Prostate gland (tissue), 2 donors: ENCODE results near the gene OTUB1. TPM values are rescaled to one million over a fixed set of nuclear protein-coding genes. Genes with fewer than 3 reads are reported as not detected.

Source experiments
- DNase-seq: peaks from one replicate; pipeline ENCODE4 v3.0.0-alpha.2; 2019; ENCODE audit warnings: low spot score
- H3K27ac ChIP-seq, 2 donors: fragments of 200-600 bp; sonication (generic); 2 replicates each; pipeline ENCODE4 v1.5.1; 2017 to 2019
- H3K27me3 ChIP-seq: fragments of 200-600 bp; sonication (generic); replicated peaks from 2 replicates; pipeline ENCODE4 v1.5.1; 2019; ENCODE audit not compliant: insufficient read depth
- H3K36me3 ChIP-seq, 2 donors: fragments of 200-600 bp; sonication (generic); 1 replicate in 1 of 2; 2 replicates in 1 of 2; pipeline versions ENCODE4 v1.5.1 to v1.8.1; 2017 to 2019
- H3K4me1 ChIP-seq: fragments of 200-600 bp; sonication (generic); replicated peaks from 2 replicates; pipeline ENCODE4 v1.5.1; 2019
- H3K4me3 ChIP-seq, 2 donors: fragments of 200-600 bp; sonication (generic); 2 replicates each; pipeline ENCODE4 v1.5.1; 2017 to 2019
- H3K9me3 ChIP-seq: fragments of 200-600 bp; sonication (generic); 2 replicates; pipeline ENCODE4 v1.5.1; 2017
- CTCF ChIP-seq, 4 experiments: fragments of 200-600 bp in 2 of 4; fragments of 450-650 bp in 2 of 4; sonication (generic) in 2 of 4; IDR thresholded peaks; 1 replicate in 3 of 4; 2 replicates in 1 of 4; pipeline ENCODE4 v1.5.1; 2016 to 2019; ENCODE audit warnings: antibody characterized with exemption in 4 of 4, mild to moderate bottlenecking in 2 of 4, moderate library complexity in 2 of 4
- POLR2A ChIP-seq: fragments of 450-650 bp; IDR thresholded peaks from one replicate; pipeline ENCODE4 v1.6.1; 2016; ENCODE audit warnings: antibody characterized with exemption, mild to moderate bottlenecking
- POLR2AphosphoS5 ChIP-seq: sonication (generic); formaldehyde crosslinking; IDR thresholded peaks from one replicate; pipeline ENCODE4 v1.6.1; 2017; ENCODE audit warnings: antibody characterized with exemption
- WGBS: methylation state at CpG from one replicate; pipeline ENCODE4 v1.1.5; 2018; 5-methylcytosine and 5-hydroxymethylcytosine counted together
- intact Hi-C: fragments of 100-400 bp; cut with DNase I; formaldehyde crosslinking; loops from one replicate; pipeline ENCODE4 v1.14.2; 2022
- total RNA-seq, 2 donors: library from RNA; depleted of rRNA; stranded (reverse); fragments of >200 nt; gene quantifications; one replicate each; pipeline ENCODE4 v1.1.0, GENCODE V29; 2016

The OTUB1 gene
- total RNA-seq, 2 donors from 2014 or later: 79.6 to 118 TPM

GRCh38 chr11:63998558-63999348 lies 12.5 kb downstream of the OTUB1 start:
- peaks cover 13 to 15% of the 10 kb centered on the region in 2 donors for H3K36me3 ChIP-seq

GRCh38 chr11:63999349-64000025 lies 13.2 kb downstream of the OTUB1 start:
- 9% methylated on average over 56 of the region's 59 CpGs for WGBS
- peak overlapping the region; percentile 54 to 61 for H3K27ac ChIP-seq

More at GRCh38 chr11:63998558-63999348, 12.5 kb downstream of the OTUB1 start:
- peak overlapping the region in 1 of 2 donors; percentile 12 for H3K4me3 ChIP-seq
- peak overlapping the region; percentile 54 to 61 for H3K27ac ChIP-seq
- intact Hi-C loops: no loop called here
- H3K4me1 ChIP-seq: peaks cover 22% of the 10 kb centered on the region
- no peaks in the 10 kb centered on the region for H3K27me3 ChIP-seq
- DNase-seq: no peak
- WGBS: 52% methylated on average over 54 of the region's 54 CpGs
- H3K9me3 ChIP-seq: no peaks in the 10 kb centered on the region
- TF ChIP-seq CTCF (IDR thresholded peaks at IDR 0.05) (peak in 2 of 4 experiments; percentile 14 to 44), POLR2AphosphoS5 (no peak), POLR2A (peak; percentile 27)

GRCh38 chr11:64000026-64000739 lies 13.9 kb downstream of the OTUB1 start:
- WGBS: 3% methylated on average over 32 of the region's 67 CpGs
- peak overlapping the region in 1 of 2 donors; percentile 31 for H3K27ac ChIP-seq
- TF ChIP-seq CTCF (IDR thresholded peaks at IDR 0.05) (peak; percentile 79 to 98 (median 90)), POLR2A (no peak)
- H3K4me1 ChIP-seq: peaks cover 22% of the 10 kb centered on the region
- H3K4me3 ChIP-seq: peak overlapping the region; percentile 20 to 24
- peaks cover 13 to 15% of the 10 kb centered on the region in 2 donors for H3K36me3 ChIP-seq
- DNase-seq: peak; percentile 55
- intact Hi-C loops: loop anchor here (2.0 kb wide), 1 partner anchor 149 kb away; no protein-coding TSS in a partner anchor
- H3K9me3 ChIP-seq: no peaks in the 10 kb centered on the region
- H3K27me3 ChIP-seq: no peaks in the 10 kb centered on the region

More at GRCh38 chr11:63999349-64000025, 13.2 kb downstream of the OTUB1 start:
- H3K4me3 ChIP-seq: peak overlapping the region in 1 of 2 donors; percentile 24
- no peaks in the 10 kb centered on the region for H3K9me3 ChIP-seq
- intact Hi-C loops: loop anchor here (2.0 kb wide), 1 partner anchor 149 kb away; no protein-coding TSS in a partner anchor
- H3K36me3 ChIP-seq: peaks cover 13 to 15% of the 10 kb centered on the region in 2 donors
- H3K27me3 ChIP-seq: no peaks in the 10 kb centered on the region
- TF ChIP-seq CTCF (IDR thresholded peaks at IDR 0.05) (no peak), POLR2A (peak; percentile 29), POLR2AphosphoS5 (peak; percentile 72)
- H3K4me1 ChIP-seq: peaks cover 22% of the 10 kb centered on the region
- DNase-seq: peak; percentile 95

- H3K4me3 ChIP-seq: peak overlapping the region; percentile 20 to 24
- WGBS: 38% methylated on average over 43 of the region's 60 CpGs
- no peaks in the 10 kb centered on the region for H3K27me3 ChIP-seq
- H3K36me3 ChIP-seq: peaks cover 13 to 15% of the 10 kb centered on the region in 2 donors
- no peaks in the 10 kb centered on the region for H3K9me3 ChIP-seq
- H3K4me1 ChIP-seq: peaks cover 22% of the 10 kb centered on the region
- DNase-seq: no peak
- no peak overlapping the region for H3K27ac ChIP-seq
- intact Hi-C loops: loop anchor here (2.0 kb wide), 1 partner anchor 148 kb away; no protein-coding TSS in a partner anchor
- TF ChIP-seq POLR2AphosphoS5: no peak
- TF ChIP-seq CTCF (IDR thresholded peaks at IDR 0.05): peak in 1 of 4 experiments; percentile 7
Measured at GRCh38 chr11:64000740-64001483, 14.7 kb downstream of the OTUB1 start.
